ENCODE data around the gene ALOX15B. TPM values are rescaled to one million over a fixed set of nuclear protein-coding genes. Genes with fewer than 3 reads are reported as not detected.

The ALOX15B gene
- total and polyA plus RNA-seq, 10 of the 15 experiments (the other 5 are each of a cell fraction or from before 2014, with no cell fraction given), result 0.01 TPM; not detected in 9

GRCh38 chr17:8072341-8072728 lies 33.5 kb downstream of the ALOX15B start (continued):
- TF ChIP-seq PML (IDR thresholded peaks at IDR 0.05; ENCODE audit: low read length) (no peak), IRF4 (IDR thresholded peaks at IDR 0.05; ENCODE audit: low read depth, low read length) (no peak)

DNA sequence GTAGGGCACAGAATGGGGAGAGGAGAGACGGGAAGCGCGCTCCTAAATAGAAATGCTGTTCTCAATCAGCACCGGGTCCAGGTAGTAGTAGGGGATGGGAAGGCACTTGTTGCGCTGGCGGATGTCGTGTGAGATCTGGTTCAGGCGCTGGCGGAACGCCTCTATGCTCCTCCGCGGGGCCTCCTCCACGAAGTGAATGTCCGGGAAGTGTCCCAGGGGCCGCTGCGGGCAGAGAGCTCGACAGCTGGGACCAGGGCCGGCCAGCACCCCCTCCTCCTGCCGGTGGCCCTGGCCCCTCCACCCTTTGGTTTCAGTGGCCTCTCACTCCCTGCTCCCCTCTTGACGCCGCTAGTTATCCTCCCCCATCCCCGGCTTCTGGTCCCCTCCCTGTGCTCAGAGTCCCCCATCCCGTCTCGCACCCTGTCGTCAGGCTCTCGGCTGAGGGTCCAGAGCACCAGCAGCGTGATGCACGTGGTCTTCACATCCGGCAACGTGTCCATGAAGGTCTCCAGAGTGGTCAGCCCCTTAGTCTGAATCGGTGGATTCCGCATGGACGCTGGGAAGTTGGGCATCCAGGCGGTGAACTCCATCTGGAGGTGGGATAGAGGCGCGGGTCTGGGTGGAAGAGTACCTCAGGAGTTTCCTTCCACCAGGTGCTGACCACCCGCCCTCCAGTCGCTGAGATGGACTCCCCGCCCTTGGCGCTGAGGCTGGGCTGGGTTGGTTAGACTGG lies 34.0 kb downstream of the ALOX15B start:
- RAD21 ChIA-PET (ENCODE audit: unreplicated experiment), result interaction anchor here (0.6 to 3.0 kb wide), 10 partner anchors 11 to 413 kb away, joined by 3 to 25 read pairs (median 5); partner anchors contain the start of gene ALOXE3
- FAIRE-seq (no peak), ATAC-seq (peak; percentile 38), DNase-seq (ENCODE audit: low read depth, low spot score) (no peak)
- Histone ChIP-seq H2AFZ (ENCODE audit: control insufficient read depth, low read depth, low read length) (no peak overlapping the region), H3K79me2 (ENCODE audit: control insufficient read depth, insufficient read depth, low read length) (no peaks in the 10 kb centered on the region), H3K4me1 (ENCODE audit: control insufficient read depth, insufficient read depth, low read length) (no peaks in the 10 kb centered on the region), H3K9ac (ENCODE audit: control insufficient read depth, insufficient read depth, low read length) (no peak overlapping the region), H3K9me3 (replicated peaks; ENCODE audit: control insufficient read depth, insufficient read depth, low read length) (no peaks in the 10 kb centered on the region), H3K4me3 (no peak overlapping the region), H4K20me1 (ENCODE audit: control insufficient read depth, insufficient read depth) (no peaks in the 10 kb centered on the region), H3K27me3 (replicated peaks in 1 of 2; ENCODE audit: control insufficient read depth in 2 of 2, insufficient read depth in 2 of 2, low read length in 1 of 2) (peaks cover 8 to 20% of the 10 kb centered on the region in 2 experiments), H3K4me2 (ENCODE audit: control insufficient read depth, insufficient read depth) (no peak overlapping the region), H3K27ac (ENCODE audit: control insufficient read depth, insufficient read depth) (no peak overlapping the region), H3K36me3 (ENCODE audit: control insufficient read depth in 2 of 2, insufficient read depth in 2 of 2, low read length in 1 of 2) (no peaks in the 10 kb centered on the region)
- SMC1A ChIA-PET (ENCODE audit: uncharacterized antibody, unreplicated experiment), result interaction anchor here (0.6 to 4.7 kb wide), 5 partner anchors 12 to 159 kb away, joined by 3 to 37 read pairs (median 7); partner anchors contain the start of gene ALOXE3
- in situ Hi-C loops (cut with MboI), result loop anchor here (10.0 kb wide), 1 partner anchor 672 kb away; the partner anchor contains the start of gene CCDC42
- 19% methylated on average over 33 of the region's 40 CpGs for WGBS (ENCODE audit: insufficient coverage, insufficient replicate concordance, low lambda C conversion rate, missing lambda C conversion rate)
- POLR2A ChIA-PET, result no interaction called here
- intact Hi-C loops (cut with micrococcal nuclease; ENCODE audit: unreplicated experiment), result loop anchor here (10.0 kb wide), 1 partner anchor 672 kb away; the partner anchor contains the start of gene CCDC42
- CTCF ChIA-PET, result interaction anchor here (0.5 to 9.4 kb wide), 30 partner anchors 8 to 713 kb away, joined by 3 to 159 read pairs (median 4); partner anchors contain the start of genes ALOXE3 and HES7
- no TSS peak for BruUV-seq (replicated peaks)
- TF ChIP-seq BCLAF1 (IDR thresholded peaks at IDR 0.05), result no peak
- no peak for TF ChIP-seq BRCA1 (IDR thresholded peaks at IDR 0.05; ENCODE audit: low read depth, low read length)
- TF ChIP-seq, protein P1, sequence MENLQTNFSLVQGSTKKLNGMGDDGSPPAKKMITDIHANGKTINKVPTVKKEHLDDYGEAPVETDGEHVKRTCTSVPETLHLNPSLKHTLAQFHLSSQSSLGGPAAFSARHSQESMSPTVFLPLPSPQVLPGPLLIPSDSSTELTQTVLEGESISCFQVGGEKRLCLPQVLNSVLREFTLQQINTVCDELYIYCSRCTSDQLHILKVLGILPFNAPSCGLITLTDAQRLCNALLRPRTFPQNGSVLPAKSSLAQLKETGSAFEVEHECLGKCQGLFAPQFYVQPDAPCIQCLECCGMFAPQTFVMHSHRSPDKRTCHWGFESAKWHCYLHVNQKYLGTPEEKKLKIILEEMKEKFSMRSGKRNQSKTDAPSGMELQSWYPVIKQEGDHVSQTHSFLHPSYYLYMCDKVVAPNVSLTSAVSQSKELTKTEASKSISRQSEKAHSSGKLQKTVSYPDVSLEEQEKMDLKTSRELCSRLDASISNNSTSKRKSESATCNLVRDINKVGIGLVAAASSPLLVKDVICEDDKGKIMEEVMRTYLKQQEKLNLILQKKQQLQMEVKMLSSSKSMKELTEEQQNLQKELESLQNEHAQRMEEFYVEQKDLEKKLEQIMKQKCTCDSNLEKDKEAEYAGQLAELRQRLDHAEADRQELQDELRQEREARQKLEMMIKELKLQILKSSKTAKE (IDR thresholded peaks at IDR 0.05; ENCODE audit: low read depth, poor library complexity, severe bottlenecking), result no peak
- no peak for TF ChIP-seq JUNB (IDR thresholded peaks at IDR 0.05)
- TF ChIP-seq SP1 (IDR thresholded peaks at IDR 0.05; ENCODE audit: low read depth, low read length), result no peak
- TF ChIP-seq ZNF24 (IDR thresholded peaks at IDR 0.05), result no peak
- TF ChIP-seq NBN (IDR thresholded peaks at IDR 0.05), result no peak
- TF ChIP-seq, protein P2, sequence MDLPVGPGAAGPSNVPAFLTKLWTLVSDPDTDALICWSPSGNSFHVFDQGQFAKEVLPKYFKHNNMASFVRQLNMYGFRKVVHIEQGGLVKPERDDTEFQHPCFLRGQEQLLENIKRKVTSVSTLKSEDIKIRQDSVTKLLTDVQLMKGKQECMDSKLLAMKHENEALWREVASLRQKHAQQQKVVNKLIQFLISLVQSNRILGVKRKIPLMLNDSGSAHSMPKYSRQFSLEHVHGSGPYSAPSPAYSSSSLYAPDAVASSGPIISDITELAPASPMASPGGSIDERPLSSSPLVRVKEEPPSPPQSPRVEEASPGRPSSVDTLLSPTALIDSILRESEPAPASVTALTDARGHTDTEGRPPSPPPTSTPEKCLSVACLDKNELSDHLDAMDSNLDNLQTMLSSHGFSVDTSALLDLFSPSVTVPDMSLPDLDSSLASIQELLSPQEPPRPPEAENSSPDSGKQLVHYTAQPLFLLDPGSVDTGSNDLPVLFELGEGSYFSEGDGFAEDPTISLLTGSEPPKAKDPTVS (IDR thresholded peaks at IDR 0.05; ENCODE audit: low read depth, low read length), result no peak
- no peak for TF ChIP-seq E2F4 (IDR thresholded peaks at IDR 0.05; ENCODE audit: low read depth, low read length)
- no peak for TF ChIP-seq POU2F2 (IDR thresholded peaks at IDR 0.05; ENCODE audit: borderline replicate concordance, low read depth, low read length)
- TF ChIP-seq SPI1 (IDR thresholded peaks at IDR 0.05; ENCODE audit: borderline replicate concordance, insufficient read depth, low read depth, low read length), result no peak
- TF ChIP-seq SUZ12 (IDR thresholded peaks at IDR 0.05; ENCODE audit: unreplicated experiment), result no peak
- TF ChIP-seq IKZF1 (conservative IDR thresholded peaks at IDR 0.05), result no peak
